Thyroid gland (tissue), 4 donors: Measurements from ENCODE around the gene TMEM198.

ENCODE experiments used
- POLR2A ChIP-seq, 2 donors: fragments of 450-650 bp; IDR thresholded peaks; one replicate each; pipeline ENCODE4 v1.6.1; 2017; ENCODE audit warnings: antibody characterized with exemption in 2 of 2, mild to moderate bottlenecking in 2 of 2, moderate library complexity in 1 of 2
- TF ChIP-seq, protein P1 (sequence below), 6 experiments: fragments of 200-600 bp in 3 of 6; fragments of 450-650 bp in 3 of 6; sonication (generic) in 3 of 6; IDR thresholded peaks; one replicate each; pipeline ENCODE4 v1.5.1; 2016 to 2019; ENCODE audit warnings: antibody characterized with exemption in 6 of 6, mild to moderate bottlenecking in 2 of 6, inconsistent platforms in 1 of 6, moderate library complexity in 1 of 6

GRCh38 chr2:219553168-219553417 is 9.3 kb downstream of the TMEM198 start:
- no peak for TF ChIP-seq POLR2A (IDR thresholded peaks at IDR 0.05)
- TF ChIP-seq, protein P1, sequence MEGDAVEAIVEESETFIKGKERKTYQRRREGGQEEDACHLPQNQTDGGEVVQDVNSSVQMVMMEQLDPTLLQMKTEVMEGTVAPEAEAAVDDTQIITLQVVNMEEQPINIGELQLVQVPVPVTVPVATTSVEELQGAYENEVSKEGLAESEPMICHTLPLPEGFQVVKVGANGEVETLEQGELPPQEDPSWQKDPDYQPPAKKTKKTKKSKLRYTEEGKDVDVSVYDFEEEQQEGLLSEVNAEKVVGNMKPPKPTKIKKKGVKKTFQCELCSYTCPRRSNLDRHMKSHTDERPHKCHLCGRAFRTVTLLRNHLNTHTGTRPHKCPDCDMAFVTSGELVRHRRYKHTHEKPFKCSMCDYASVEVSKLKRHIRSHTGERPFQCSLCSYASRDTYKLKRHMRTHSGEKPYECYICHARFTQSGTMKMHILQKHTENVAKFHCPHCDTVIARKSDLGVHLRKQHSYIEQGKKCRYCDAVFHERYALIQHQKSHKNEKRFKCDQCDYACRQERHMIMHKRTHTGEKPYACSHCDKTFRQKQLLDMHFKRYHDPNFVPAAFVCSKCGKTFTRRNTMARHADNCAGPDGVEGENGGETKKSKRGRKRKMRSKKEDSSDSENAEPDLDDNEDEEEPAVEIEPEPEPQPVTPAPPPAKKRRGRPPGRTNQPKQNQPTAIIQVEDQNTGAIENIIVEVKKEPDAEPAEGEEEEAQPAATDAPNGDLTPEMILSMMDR (IDR thresholded peaks at IDR 0.05) = no peak
